ENCODE data around the gene FAM163A. TPM values are rescaled to one million over a fixed set of nuclear protein-coding genes. Genes with fewer than 3 reads are reported as not detected.

The FAM163A gene
- total and polyA plus RNA-seq, 12 donors: 0.34 to 7.0 (median 2.6) TPM; not detected in 4

DNA sequence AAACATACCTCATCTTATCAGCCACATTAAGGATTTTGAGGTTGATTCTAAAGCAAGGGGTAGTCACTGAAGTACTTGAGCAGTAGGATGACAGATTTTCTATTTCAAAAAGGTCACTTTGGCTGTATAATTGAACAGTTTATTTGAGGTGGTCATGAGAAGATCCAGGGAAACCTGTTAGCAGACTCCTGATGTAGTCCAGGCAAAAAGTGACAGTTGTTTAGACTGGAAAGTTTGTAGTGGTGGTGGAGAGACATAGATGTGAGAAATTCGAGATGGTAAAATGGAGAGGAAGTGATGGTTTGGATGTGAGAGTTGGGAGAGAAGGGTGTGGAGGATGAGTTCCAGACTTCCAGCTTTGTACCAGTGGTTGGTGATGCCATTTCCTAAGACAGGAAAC is 7.5 kb downstream of the FAM163A start:
- TF ChIP-seq POLR2A (IDR thresholded peaks at IDR 0.05): no peak
- TF ChIP-seq, protein P1, sequence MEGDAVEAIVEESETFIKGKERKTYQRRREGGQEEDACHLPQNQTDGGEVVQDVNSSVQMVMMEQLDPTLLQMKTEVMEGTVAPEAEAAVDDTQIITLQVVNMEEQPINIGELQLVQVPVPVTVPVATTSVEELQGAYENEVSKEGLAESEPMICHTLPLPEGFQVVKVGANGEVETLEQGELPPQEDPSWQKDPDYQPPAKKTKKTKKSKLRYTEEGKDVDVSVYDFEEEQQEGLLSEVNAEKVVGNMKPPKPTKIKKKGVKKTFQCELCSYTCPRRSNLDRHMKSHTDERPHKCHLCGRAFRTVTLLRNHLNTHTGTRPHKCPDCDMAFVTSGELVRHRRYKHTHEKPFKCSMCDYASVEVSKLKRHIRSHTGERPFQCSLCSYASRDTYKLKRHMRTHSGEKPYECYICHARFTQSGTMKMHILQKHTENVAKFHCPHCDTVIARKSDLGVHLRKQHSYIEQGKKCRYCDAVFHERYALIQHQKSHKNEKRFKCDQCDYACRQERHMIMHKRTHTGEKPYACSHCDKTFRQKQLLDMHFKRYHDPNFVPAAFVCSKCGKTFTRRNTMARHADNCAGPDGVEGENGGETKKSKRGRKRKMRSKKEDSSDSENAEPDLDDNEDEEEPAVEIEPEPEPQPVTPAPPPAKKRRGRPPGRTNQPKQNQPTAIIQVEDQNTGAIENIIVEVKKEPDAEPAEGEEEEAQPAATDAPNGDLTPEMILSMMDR (IDR thresholded peaks at IDR 0.05): no peak
- Histone ChIP-seq H3K4me3 (no peak overlapping the region), H3K9me3 (replicated peaks in 1 of 3) (no peaks in the 10 kb centered on the region), H3K27ac (no peak overlapping the region), H3K27me3 (peaks cover 4% of the 10 kb centered on the region), H3K36me3 (replicated peaks in 1 of 2) (no peaks in the 10 kb centered on the region), H3K4me1 (replicated peaks in 1 of 2) (peaks cover 0 to 4% of the 10 kb centered on the region in 2 donors)
- intact Hi-C loops (cut with DNase I): no loop called here
- WGBS, 4 donors: 38 to 58% (median 48%) methylated on average over 1 of the region's 1 CpG
- no peak for DNase-seq

DNA sequence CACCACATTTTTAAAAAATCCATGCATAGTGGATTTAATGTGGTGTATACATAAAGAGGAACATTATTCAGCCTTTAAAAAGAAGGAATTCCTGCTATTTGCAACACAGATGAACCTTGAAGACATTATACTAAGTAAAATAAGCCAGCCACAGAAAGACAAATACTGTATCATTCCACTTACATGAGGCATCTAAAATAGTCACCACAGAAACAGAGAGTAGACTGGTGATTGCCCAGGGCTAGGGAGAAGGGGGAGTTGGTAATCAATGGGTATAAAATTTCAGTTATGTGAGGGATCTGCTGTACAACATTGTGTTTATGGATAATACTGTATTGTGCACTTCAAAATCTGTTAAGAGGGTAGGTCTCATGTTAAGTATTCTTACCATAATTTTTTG is 10.0 kb downstream of the FAM163A start:
- no peaks in the 10 kb centered on the region for H3K36me3 ChIP-seq (replicated peaks in 1 of 2)
- H3K27me3 ChIP-seq: no peaks in the 10 kb centered on the region
- no peak overlapping the region for H3K4me3 ChIP-seq
- peaks cover 0 to 4% of the 10 kb centered on the region in 2 donors for H3K4me1 ChIP-seq (replicated peaks in 1 of 2)
- H3K9me3 ChIP-seq (replicated peaks in 1 of 3): no peaks in the 10 kb centered on the region
- no peak overlapping the region for H3K27ac ChIP-seq
- TF ChIP-seq, protein P1 (IDR thresholded peaks at IDR 0.05): no peak
- no peak for TF ChIP-seq POLR2A (IDR thresholded peaks at IDR 0.05)
- intact Hi-C loops (cut with DNase I): no loop called here
- DNase-seq: no peak

DNA sequence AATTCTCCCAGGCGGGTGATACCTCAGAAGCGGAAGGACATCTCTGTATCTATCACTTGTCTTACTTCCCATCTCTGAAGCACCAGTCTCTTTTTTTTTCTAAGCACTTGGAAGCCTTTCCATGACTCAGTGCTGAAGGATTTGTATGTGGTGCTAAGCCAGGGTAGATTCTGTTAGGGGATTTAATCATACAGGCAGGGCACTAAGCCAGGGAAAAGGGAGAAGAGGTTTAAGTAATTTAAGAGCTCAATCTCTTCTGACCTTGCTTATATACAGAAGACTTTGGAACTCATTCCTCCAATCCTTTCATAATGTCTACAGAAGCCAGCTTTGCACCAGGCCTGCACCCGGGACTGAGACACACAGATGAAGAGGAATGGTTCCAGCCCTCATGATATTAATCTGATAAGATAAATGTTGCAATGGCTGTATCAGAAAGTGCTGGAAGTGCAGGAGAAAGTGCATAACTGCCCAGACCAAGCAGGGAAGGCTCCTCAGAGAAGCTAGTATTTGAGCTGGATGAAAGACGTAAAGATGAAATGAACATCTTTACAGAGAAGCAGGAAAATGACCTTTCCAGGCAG is 11.0 kb downstream of the FAM163A start:
- no peaks in the 10 kb centered on the region for H3K36me3 ChIP-seq (replicated peaks in 1 of 2)
- peak in 6 of 7 donors; percentile 23 to 55 (median 28) for DNase-seq
- TF ChIP-seq, protein P1 (IDR thresholded peaks at IDR 0.05): no peak
- TF ChIP-seq POLR2A (IDR thresholded peaks at IDR 0.05): no peak
- H3K4me1 ChIP-seq (replicated peaks in 1 of 2): peaks cover 0 to 4% of the 10 kb centered on the region in 2 donors
- 59 to 65% (median 60%) methylated on average over 4 of the region's 4 CpGs for WGBS, 4 donors
- no peak overlapping the region for H3K4me3 ChIP-seq
- intact Hi-C loops (cut with DNase I): no loop called here
- peak overlapping the region in 1 of 5 donors; percentile 48 for H3K27ac ChIP-seq
- H3K27me3 ChIP-seq: no peaks in the 10 kb centered on the region
- no peaks in the 10 kb centered on the region for H3K9me3 ChIP-seq (replicated peaks in 1 of 3)

DNA sequence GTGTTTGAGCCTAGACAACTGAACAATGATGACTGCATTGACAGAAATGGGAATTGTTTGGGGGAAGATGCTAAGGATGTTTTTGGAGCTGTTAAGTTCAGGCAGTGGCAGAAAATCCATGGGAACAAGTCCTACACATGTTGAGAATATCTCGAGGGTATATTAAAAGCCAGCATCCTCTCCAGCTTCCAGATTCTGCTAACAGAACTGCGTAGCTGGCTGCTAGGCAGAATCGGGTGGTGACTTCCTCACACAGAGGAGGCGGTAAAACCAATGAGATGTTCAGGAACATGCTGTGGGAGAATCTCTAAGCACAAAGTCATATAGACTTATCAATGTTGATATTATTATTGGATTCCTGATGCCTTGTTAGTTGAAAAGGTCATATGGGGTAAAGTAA is 14.8 kb downstream of the FAM163A start:
- H3K36me3 ChIP-seq (replicated peaks in 1 of 2): no peaks in the 10 kb centered on the region
- H3K27me3 ChIP-seq: no peaks in the 10 kb centered on the region
- peak in 1 of 7 donors; percentile 53 for DNase-seq
- H3K4me3 ChIP-seq: no peak overlapping the region
- intact Hi-C loops (cut with DNase I): no loop called here
- peaks cover 0 to 4% of the 10 kb centered on the region in 2 donors for H3K4me1 ChIP-seq (replicated peaks in 1 of 2)
- WGBS, 4 donors: 66 to 83% (median 71%) methylated on average over 4 of the region's 4 CpGs
- H3K9me3 ChIP-seq (replicated peaks in 1 of 3): no peaks in the 10 kb centered on the region
- no peak overlapping the region for H3K27ac ChIP-seq
- TF ChIP-seq POLR2A (IDR thresholded peaks at IDR 0.05): no peak
- TF ChIP-seq, protein P1 (IDR thresholded peaks at IDR 0.05): no peak

Data from adrenal gland (tissue), 12 donors.